Smooth muscle cell (in vitro differentiated cells): Measurements from ENCODE around the gene ABHD12. TPM values are rescaled to one million over a fixed set of nuclear protein-coding genes. Genes with fewer than 3 reads are reported as not detected.

Source experiments
- DNase-seq: peaks from one replicate; lab custom pipeline; 2025; ENCODE audit not compliant: unreplicated experiment; lab: John Stamatoyannopoulos, UW
- H2AFZ ChIP-seq: fragments of 200-600 bp; sonication (generic); 2 replicates; pipeline ENCODE4 v1.6.0; 2016; ENCODE audit warnings: antibody characterized with exemption, low read depth, mild to moderate bottlenecking
- H3F3A ChIP-seq: fragments of 200-600 bp; sonication (generic); 2 replicates; pipeline ENCODE4 v1.6.0; 2017; ENCODE audit warnings: antibody characterized with exemption, low read depth
- H3K27ac ChIP-seq: fragments of 200-600 bp; sonication (generic); 2 replicates; pipeline ENCODE4 v1.5.1; 2016; ENCODE audit warnings: low read depth, mild to moderate bottlenecking
- H3K27me3 ChIP-seq: fragments of 200-600 bp; sonication (generic); 2 replicates; pipeline ENCODE4 v1.6.1; 2016; ENCODE audit warnings: low read depth, mild to moderate bottlenecking
- H3K36me3 ChIP-seq: fragments of 200-600 bp; sonication (generic); 2 replicates; pipeline ENCODE4 v1.5.1; 2016; ENCODE audit warnings: low read depth
- H3K4me1 ChIP-seq: fragments of 200-600 bp; sonication (generic); 2 replicates; pipeline ENCODE4 v1.5.1; 2016; ENCODE audit warnings: low read depth
- H3K4me2 ChIP-seq: fragments of 200-600 bp; sonication (generic); 2 replicates; pipeline ENCODE4 v1.6.0; 2016; ENCODE audit warnings: mild to moderate bottlenecking
- H3K4me3 ChIP-seq: fragments of 200-600 bp; sonication (generic); 2 replicates; pipeline ENCODE4 v1.5.1; 2016; ENCODE audit warnings: mild to moderate bottlenecking
- H3K79me2 ChIP-seq: fragments of 200-600 bp; sonication (generic); 2 replicates; pipeline ENCODE4 v1.6.0; 2016; ENCODE audit warnings: low read depth, mild to moderate bottlenecking
- H3K9ac ChIP-seq: fragments of 200-600 bp; sonication (generic); 2 replicates; pipeline ENCODE4 v1.6.0; 2016; ENCODE audit warnings: low read depth
- H3K9me3 ChIP-seq: fragments of 200-600 bp; sonication (generic); replicated peaks from 2 replicates; pipeline ENCODE4 v1.5.1; 2016; ENCODE audit warnings: low read depth
- H4K20me1 ChIP-seq: fragments of 200-600 bp; sonication (generic); 2 replicates; pipeline ENCODE4 v1.6.0; 2016; ENCODE audit warnings: low read depth
- WGBS: methylation state at CpG from one replicate; pipeline ENCODE4 v1.1.7; 2016; ENCODE audit warnings: low lambda C conversion rate; 5-methylcytosine and 5-hydroxymethylcytosine counted together
- polyA plus RNA-seq: library from polyadenylated mRNA; unstranded; fragments of >200 nt; fragmentation: Nextera tagmentation; extraction: Ambion mirVana; gene quantifications from 2 replicates; pipeline ENCODE4 v1.2.1, GENCODE V29; 2016
- total RNA-seq: library from RNA; depleted of rRNA; stranded (reverse); fragments of >200 nt; gene quantifications from 2 replicates; pipeline ENCODE4 v1.2.3, GENCODE V29; 2014
- TF ChIP-seq, protein P1 (sequence below): fragments of 200-600 bp; sonication (generic); IDR thresholded peaks from 2 replicates; pipeline ENCODE4 v1.5.1; 2017; ENCODE audit warnings: borderline replicate concordance, mild to moderate bottlenecking, antibody characterized with exemption; ENCODE audit not compliant: insufficient read depth, poor library complexity, severe bottlenecking

The ABHD12 gene
- total and polyA plus RNA-seq, 2 experiments from 2014 or later: 18.5 to 41.8 TPM

DNA sequence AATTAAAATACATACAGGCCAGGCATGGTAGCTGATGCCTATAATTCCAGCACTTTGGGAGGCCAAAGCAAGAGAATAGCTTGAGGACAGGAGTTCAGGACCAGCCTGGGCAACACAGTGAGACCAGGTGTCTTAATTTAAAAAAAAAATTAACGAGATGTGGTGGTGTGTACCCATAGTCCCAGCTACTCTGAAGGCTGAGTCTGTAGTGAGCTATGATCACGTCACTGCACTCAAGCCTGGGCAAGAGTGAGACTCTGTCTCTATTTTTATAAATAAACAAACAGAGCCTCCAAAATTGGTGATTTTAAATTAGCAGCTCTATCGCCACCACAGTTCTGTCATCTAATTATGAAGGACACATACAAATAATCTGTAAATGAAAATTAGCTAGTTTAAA lies 37.9 kb downstream of the ABHD12 start:
- H3K27me3 ChIP-seq: no peaks in the 10 kb centered on the region
- H3K4me3 ChIP-seq: no peak overlapping the region
- peaks cover 36% of the 10 kb centered on the region for H4K20me1 ChIP-seq
- no peaks in the 10 kb centered on the region for H3K9me3 ChIP-seq
- WGBS: 87% methylated on average over 3 of the region's 3 CpGs
- peaks cover 22% of the 10 kb centered on the region for H3K4me1 ChIP-seq
- no peak overlapping the region for H3K27ac ChIP-seq
- H3K4me2 ChIP-seq: no peak overlapping the region
- H3K36me3 ChIP-seq: no peaks in the 10 kb centered on the region
- no peak overlapping the region for H3K9ac ChIP-seq
- peaks cover 19% of the 10 kb centered on the region for H3K79me2 ChIP-seq
- TF ChIP-seq, protein P1, sequence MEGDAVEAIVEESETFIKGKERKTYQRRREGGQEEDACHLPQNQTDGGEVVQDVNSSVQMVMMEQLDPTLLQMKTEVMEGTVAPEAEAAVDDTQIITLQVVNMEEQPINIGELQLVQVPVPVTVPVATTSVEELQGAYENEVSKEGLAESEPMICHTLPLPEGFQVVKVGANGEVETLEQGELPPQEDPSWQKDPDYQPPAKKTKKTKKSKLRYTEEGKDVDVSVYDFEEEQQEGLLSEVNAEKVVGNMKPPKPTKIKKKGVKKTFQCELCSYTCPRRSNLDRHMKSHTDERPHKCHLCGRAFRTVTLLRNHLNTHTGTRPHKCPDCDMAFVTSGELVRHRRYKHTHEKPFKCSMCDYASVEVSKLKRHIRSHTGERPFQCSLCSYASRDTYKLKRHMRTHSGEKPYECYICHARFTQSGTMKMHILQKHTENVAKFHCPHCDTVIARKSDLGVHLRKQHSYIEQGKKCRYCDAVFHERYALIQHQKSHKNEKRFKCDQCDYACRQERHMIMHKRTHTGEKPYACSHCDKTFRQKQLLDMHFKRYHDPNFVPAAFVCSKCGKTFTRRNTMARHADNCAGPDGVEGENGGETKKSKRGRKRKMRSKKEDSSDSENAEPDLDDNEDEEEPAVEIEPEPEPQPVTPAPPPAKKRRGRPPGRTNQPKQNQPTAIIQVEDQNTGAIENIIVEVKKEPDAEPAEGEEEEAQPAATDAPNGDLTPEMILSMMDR: no peak
- H3F3A ChIP-seq: no peaks in the 10 kb centered on the region
- H2AFZ ChIP-seq: no peak overlapping the region
- no peak for DNase-seq

DNA sequence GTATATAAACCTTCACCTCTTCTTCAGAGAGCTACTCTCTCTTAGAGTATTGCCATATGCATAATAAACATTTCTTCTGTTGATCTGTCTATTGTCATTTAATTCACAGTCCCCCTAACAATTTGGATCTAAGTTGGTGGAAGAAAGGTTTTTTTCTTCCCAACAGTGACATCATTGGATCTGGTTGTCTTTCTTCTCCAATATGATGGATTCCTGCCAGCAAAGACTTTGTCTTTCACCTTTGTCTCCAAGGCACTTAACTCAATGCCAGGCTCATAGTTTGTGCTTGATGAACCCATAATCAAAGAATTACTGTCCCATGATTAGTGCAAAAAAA lies 39.6 kb downstream of the ABHD12 start:
- Histone ChIP-seq H3K4me1 (peaks cover 13% of the 10 kb centered on the region), H3K79me2 (peaks cover 30% of the 10 kb centered on the region), H3K4me2 (no peak overlapping the region), H3K27ac (no peak overlapping the region), H3K9me3 (no peaks in the 10 kb centered on the region), H3K36me3 (no peaks in the 10 kb centered on the region), H3K9ac (no peak overlapping the region), H4K20me1 (peaks cover 27% of the 10 kb centered on the region), H3K27me3 (no peaks in the 10 kb centered on the region), H2AFZ (no peak overlapping the region), H3F3A (no peaks in the 10 kb centered on the region), H3K4me3 (no peak overlapping the region)
- TF ChIP-seq, protein P1: no peak
- DNase-seq: no peak

DNA sequence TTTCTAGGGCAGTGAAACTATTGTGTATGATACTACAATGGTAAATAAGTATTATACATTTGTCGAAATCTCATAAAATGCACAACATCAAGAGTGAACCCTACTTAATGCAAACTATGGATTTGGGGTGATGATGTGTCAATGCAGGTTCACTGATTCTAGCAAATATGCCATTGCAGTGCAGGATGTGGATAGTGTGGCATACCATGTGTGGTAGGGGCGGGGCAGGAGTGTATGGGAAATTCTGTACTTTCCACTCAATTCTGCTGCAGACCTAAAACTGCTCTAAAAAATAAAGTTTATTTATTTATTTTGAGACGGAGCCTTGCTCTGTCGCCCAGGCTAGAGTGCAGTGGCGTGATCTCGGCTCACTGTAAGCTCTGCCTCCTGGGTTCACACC lies 44.3 kb downstream of the ABHD12 start:
- H3K27me3 ChIP-seq: no peaks in the 10 kb centered on the region
- no peak for DNase-seq
- H4K20me1 ChIP-seq: peaks cover 31% of the 10 kb centered on the region
- no peak overlapping the region for H3K27ac ChIP-seq
- H2AFZ ChIP-seq: no peak overlapping the region
- 95% methylated on average over 6 of the region's 6 CpGs for WGBS
- no peak overlapping the region for H3K4me3 ChIP-seq
- H3F3A ChIP-seq: no peaks in the 10 kb centered on the region
- no peak overlapping the region for H3K4me2 ChIP-seq
- H3K4me1 ChIP-seq: no peaks in the 10 kb centered on the region
- H3K36me3 ChIP-seq: no peaks in the 10 kb centered on the region
- no peaks in the 10 kb centered on the region for H3K9me3 ChIP-seq
- no peak overlapping the region for H3K9ac ChIP-seq
- H3K79me2 ChIP-seq: peaks cover 30% of the 10 kb centered on the region
- TF ChIP-seq, protein P1: no peak

DNA sequence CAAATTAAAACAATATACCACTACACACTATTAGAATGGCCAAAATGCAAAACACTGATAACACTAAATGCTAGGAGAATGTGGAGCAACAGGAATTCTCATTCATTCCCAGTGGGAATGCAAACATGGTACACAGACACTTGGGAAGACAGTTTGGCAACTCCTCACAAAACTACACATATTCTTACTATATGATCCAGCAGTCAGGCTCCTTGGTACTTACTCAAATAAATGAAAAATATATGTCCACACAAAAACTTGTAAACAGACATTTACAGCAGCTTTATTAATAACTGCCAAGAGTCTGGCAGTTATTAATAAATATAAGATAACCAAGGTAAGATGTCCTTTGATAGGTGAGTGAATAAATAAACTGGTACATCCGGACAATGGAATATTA lies 44.9 kb downstream of the ABHD12 start:
- Histone ChIP-seq H3K4me1 (no peaks in the 10 kb centered on the region), H3K27me3 (no peaks in the 10 kb centered on the region), H2AFZ (no peak overlapping the region), H4K20me1 (peaks cover 37% of the 10 kb centered on the region), H3K27ac (no peak overlapping the region), H3F3A (no peaks in the 10 kb centered on the region), H3K4me2 (no peak overlapping the region), H3K9me3 (no peaks in the 10 kb centered on the region), H3K36me3 (no peaks in the 10 kb centered on the region), H3K4me3 (no peak overlapping the region), H3K79me2 (peaks cover 24% of the 10 kb centered on the region), H3K9ac (no peak overlapping the region)
- no peak for DNase-seq
- WGBS: 97% methylated on average over 1 of the region's 1 CpG
- TF ChIP-seq, protein P1: no peak
